Cerebellar nuclear complex (tissue), 1 donor: ENCODE results near the gene SNX9.
"Not testable (repeated sequence)": the region's sequence is repeated elsewhere in the genome, so short reads cannot be mapped to it uniquely, and the experiment has no call there.

Experiments
- DNase-seq, 2 experiments: peaks; one replicate each; lab custom pipeline; 2025; lab: John Stamatoyannopoulos, UW

The SNX9 gene

GRCh38 chr6:157887892-157888291 is 64.8 kb downstream of the SNX9 start:
- DNase-seq, result no peak

DNA sequence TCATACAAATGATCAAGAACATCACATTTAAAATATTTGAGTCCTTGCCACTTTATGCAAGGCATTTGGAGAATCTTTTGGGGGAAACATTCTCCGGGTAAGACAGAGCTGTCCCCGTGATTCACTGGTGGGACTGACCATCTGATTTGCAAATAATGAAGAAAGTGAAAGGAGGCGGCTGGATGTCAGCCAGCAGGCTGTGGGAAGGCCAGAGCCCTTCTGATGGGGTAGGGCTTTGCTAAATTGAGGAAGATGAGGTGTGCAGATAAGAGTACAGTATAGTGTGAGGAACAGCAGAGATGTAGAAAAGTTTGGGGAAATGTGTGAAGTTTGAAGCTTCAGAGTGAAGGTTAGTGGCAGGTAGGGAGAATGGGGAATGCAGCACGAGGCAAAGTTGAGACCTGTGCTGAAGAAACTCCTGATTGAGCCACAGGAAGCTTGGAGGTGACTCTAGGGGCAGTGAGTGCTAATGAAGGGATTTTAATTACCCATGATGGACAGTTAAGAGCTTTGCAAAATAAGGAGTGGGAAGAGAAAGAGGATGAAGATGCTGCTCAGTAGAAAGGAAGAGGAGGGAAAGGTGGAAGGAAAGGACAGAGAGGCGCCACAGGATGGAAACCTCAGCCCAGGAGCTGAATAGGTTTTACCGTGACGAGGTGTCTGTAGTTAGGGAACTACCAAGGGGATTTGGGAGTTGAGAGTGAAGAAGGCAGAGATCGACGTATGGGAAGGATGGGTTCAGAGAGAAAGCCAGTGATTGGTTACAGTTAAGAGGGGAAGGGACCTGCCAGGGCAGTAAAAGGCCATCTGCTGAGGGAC is 68.7 kb downstream of the SNX9 start:
- DNase-seq, result no peak

DNA sequence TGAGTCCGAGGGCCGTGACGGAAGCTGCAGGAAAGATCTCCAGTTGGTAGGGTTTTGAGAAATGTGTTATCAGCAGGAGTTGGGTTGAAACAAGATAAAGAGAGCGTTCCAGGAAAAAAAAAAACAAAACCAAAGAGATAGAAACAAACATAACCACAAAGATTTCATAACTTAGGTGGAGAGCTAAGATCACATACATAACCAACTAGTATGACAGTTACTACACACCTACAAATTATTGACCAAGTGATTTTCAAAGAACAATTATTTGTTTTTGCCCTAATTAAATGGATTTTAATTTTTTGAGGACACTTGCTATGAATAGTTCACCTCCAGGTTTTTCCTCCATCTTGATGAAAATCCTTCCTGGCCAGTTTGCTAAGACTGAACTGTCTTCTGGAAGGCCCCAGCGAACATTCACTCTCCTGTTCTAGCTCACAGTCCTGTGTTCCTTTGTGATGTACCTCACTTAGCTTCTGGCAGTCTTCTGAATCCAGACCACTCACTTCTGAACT is 69.4 kb downstream of the SNX9 start:
- DNase-seq, result no peak

GRCh38 chr6:157893238-157893637 is 70.2 kb downstream of the SNX9 start:
- DNase-seq, result no peak

DNA sequence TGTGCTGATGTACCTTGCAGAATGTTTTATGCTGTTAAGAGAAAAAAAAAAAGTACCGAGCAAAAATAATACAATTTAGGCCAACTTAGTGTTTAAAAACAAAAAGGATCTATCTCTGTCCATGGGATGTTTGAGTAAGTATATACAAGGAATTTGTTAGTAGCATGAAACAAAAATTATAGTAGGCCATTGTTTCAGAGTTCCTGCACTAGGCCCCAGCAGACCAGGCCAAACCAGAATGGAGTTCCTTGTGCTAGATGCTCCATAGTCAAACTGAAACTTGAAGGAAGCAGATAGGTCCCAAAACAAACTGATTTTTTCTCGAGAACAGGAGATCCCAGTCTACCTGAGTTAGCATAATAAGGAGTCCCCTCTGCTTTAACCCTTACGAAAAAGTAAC is 72.5 kb downstream of the SNX9 start:
- DNase-seq, result no peak

- DNase-seq, result no peak
These were observed 73.9 kb downstream of the SNX9 start for GRCh38 chr6:157896932-157897331.

GRCh38 chr6:157898169-157898568 is 75.1 kb downstream of the SNX9 start:
- no peak for DNase-seq

DNA sequence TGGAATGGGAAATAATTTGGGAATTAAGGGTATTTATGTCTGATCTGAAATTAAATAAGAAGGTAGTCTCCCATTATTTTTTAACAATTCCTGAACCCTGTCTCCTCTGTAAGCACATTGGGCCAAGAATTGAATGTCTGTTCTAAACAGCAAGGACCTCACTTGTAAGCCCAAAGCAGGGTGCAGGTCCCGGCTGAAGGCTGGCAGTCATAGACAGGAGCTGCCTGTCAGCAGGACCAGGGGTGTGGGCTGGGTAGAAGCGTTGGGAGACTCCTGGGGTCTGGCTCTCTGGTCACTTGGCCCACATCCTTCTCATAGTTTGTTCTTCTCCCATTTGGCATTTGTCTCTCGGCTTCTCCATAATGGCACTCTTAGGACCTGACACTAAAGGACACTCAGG is 75.6 kb downstream of the SNX9 start:
- DNase-seq, result no peak

- DNase-seq, result not testable (repeated sequence)
These were observed 77.2 kb downstream of the SNX9 start for GRCh38 chr6:157900262-157900661.

DNA sequence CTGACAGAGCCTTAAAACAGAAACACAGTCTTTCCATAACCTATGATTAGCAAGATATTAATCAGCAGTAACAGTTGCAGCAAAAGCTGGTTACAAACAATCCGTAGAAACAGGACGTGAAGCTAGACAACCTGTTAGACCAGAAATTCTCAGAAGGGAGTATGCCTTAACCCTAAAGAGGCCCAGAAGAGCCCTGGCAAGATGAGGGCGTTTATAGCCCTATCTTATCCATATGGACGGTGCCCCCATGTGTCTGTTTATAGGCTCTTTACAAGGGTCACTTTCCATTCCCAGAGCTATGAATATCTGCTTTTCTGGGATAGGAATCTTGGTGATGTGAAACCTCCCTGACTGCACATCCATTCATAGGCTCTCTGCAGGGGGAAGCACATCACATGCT is 77.7 kb downstream of the SNX9 start:
- not testable (repeated sequence) for DNase-seq

- DNase-seq, result no peak
These were observed 82.0 kb downstream of the SNX9 start for GRCh38 chr6:157904999-157905398.

DNA sequence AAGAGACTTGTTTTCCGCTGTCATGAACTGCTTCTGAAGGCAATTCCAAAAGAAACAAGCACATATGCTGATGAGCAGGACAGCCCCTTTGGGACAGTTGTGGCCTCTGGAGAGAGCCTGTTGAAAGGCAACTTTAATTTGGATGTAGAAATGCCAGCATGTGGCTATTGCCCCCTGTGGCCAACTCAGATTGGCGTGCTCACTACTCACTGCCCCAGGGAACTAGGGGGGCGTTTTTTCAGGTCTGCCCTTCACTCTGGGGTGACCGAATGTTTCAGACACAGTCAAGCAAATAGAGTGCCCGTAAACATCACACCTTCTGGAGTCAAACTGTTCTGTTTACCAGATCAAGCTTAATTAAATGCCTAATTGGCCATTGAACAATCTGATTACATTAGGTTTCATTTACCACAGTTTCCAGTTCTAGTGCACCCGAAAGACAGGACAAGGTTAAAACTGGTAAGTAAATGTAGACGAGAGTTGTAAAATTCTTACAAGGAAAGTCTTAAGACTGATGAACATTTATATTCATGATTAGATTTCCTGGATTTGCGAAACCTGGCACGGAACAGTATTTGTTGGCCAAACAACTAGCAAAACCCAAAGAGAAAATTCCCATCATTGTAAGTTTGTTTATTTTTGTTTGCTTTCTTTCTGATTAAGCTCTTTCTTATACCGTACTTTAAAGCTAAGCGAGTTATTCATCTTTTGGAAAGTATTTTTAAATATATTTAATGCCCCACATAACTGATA is 82.7 kb downstream of the SNX9 start:
- DNase-seq, result no peak

DNA sequence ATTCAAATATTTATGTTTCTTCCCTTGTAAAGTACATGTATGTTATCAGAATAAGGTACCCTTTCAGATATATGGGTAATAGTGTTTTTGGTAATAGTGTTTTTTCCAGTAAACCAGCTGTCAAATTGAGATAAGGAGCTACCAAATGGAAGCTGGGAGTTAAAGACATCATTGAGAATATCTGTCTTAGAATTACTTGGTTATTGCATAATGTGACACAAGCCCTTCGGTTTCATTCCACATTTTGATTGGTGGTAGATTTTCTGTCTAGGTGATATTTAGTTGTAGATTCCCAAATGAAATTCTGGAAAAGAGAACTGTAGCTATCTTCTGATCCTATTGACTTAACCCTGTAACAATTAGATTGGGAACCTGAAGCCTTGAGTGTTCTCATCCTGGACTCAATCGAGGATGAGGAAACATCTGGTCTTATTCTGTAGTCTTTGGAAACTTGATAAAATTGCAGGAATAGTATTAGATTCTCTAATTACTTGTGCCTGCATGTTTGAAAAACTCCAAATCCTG is 83.6 kb downstream of the SNX9 start:
- DNase-seq, result no peak

GRCh38 chr6:157907651-157908050 is 84.6 kb downstream of the SNX9 start:
- DNase-seq, result no peak

- no peak for DNase-seq
These were observed 85.6 kb downstream of the SNX9 start for GRCh38 chr6:157908369-157909281.

- DNase-seq, result no peak
These were observed 86.2 kb downstream of the SNX9 start for GRCh38 chr6:157909282-157909664.

DNA sequence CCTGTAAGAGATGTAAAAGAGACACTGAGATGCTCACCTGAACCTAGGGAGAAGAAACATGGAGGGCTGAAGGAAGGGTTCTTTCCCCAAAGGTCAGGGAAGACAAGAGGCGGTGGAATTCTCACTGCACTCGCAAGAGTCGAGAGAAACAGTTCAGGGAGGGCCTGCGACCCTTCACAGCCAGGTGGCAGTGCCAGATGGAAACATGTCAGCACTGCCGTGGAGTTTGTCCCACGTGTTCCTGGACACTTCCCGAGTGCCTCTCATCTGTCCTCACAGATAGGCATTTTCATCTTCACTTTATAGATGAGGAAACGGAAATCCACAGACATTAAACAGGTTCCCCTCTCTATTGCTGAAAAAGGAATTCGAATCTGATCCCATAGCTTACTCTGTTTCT is 88.2 kb downstream of the SNX9 start:
- DNase-seq, result no peak

GRCh38 chr6:157911786-157912185 is 88.7 kb downstream of the SNX9 start:
- DNase-seq, result no peak

GRCh38 chr6:157912326-157912725 is 89.3 kb downstream of the SNX9 start:
- no peak for DNase-seq

GRCh38 chr6:157921685-157922367 is 98.8 kb downstream of the SNX9 start:
- no peak for DNase-seq

GRCh38 chr6:157925771-157926170 is 102.7 kb downstream of the SNX9 start:
- DNase-seq, result no peak
